Measurements from ENCODE around the gene KAZN. TPM values are rescaled to one million over a fixed set of nuclear protein-coding genes. Genes with fewer than 3 reads are reported as not detected.

The KAZN gene
- polyA plus RNA-seq, 1 experiment = 5.5 TPM

DNA sequence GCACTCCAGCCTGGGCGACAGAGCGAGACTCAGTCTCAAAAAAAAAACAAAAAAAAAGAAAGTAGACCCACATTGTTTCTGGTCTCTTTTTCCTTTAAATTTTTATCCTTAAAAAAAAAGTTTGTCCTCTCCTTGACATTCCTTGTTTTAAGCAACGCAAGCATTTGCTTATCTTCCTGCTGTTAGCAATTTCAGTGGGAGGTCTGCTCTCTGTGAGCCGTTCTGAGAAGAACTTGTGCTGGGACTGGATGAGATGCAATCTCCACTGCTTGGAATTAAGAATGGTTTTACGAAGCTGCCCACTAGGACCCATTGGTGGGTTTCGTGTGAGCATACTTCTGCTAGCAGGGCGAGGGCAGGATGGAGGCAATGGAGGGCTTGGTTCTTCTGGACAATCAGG is 329.9 kb downstream of the KAZN start:
- Histone ChIP-seq H3K27me3 (ENCODE audit: control insufficient read depth, insufficient read depth, low read length) (no peaks in the 10 kb centered on the region), H3K36me3 (ENCODE audit: control insufficient read depth, insufficient read depth, low read length) (no peaks in the 10 kb centered on the region), H3K4me3 (ENCODE audit: low read depth, low read length) (no peak overlapping the region)
- no peak for DNase-seq (ENCODE audit: low read depth)
- TF ChIP-seq, protein P1, sequence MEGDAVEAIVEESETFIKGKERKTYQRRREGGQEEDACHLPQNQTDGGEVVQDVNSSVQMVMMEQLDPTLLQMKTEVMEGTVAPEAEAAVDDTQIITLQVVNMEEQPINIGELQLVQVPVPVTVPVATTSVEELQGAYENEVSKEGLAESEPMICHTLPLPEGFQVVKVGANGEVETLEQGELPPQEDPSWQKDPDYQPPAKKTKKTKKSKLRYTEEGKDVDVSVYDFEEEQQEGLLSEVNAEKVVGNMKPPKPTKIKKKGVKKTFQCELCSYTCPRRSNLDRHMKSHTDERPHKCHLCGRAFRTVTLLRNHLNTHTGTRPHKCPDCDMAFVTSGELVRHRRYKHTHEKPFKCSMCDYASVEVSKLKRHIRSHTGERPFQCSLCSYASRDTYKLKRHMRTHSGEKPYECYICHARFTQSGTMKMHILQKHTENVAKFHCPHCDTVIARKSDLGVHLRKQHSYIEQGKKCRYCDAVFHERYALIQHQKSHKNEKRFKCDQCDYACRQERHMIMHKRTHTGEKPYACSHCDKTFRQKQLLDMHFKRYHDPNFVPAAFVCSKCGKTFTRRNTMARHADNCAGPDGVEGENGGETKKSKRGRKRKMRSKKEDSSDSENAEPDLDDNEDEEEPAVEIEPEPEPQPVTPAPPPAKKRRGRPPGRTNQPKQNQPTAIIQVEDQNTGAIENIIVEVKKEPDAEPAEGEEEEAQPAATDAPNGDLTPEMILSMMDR (IDR thresholded peaks at IDR 0.05; ENCODE audit: insufficient read depth, low read depth, low read length) = no peak
- POLR2A ChIA-PET = no interaction called here
- CTCF ChIA-PET = no interaction called here

DNA sequence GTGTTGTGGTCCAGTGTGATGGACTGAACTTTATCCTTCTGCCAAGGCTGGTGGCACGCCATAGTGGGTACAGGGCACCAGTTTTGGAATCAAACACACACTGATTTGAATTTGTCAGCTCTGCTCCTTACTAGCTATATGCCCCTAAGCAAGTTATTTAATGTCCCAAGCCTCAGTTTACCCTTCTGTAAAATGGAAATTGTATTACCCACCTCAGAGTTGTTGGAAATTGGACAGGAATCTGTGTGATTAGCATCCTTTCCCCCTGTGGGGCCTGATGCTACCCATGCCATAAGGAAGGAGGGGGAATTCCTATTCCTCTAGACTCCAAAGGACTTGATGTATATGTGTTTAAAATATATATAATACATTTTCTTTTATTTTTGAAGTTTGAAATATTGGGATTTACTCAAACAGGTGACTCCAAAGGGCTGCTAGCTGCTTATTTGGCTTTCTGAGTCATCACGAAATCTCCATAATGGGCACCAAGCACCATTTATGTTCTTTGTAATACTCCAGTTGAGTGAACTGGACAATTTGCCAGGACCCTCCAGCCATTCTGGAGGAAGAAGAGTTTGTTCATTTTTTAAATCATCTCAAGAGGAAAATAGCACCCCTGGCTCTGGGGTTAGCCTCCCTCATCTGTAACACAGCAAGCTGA is 330.5 kb downstream of the KAZN start:
- TF ChIP-seq, protein P1 (IDR thresholded peaks at IDR 0.05; ENCODE audit: insufficient read depth, low read depth, low read length) = no peak
- Histone ChIP-seq H3K4me3 (ENCODE audit: low read depth, low read length) (no peak overlapping the region), H3K27me3 (ENCODE audit: control insufficient read depth, insufficient read depth, low read length) (no peaks in the 10 kb centered on the region), H3K36me3 (ENCODE audit: control insufficient read depth, insufficient read depth, low read length) (no peaks in the 10 kb centered on the region)
- POLR2A ChIA-PET = no interaction called here
- CTCF ChIA-PET = no interaction called here
- DNase-seq (ENCODE audit: low read depth) = no peak

DNA sequence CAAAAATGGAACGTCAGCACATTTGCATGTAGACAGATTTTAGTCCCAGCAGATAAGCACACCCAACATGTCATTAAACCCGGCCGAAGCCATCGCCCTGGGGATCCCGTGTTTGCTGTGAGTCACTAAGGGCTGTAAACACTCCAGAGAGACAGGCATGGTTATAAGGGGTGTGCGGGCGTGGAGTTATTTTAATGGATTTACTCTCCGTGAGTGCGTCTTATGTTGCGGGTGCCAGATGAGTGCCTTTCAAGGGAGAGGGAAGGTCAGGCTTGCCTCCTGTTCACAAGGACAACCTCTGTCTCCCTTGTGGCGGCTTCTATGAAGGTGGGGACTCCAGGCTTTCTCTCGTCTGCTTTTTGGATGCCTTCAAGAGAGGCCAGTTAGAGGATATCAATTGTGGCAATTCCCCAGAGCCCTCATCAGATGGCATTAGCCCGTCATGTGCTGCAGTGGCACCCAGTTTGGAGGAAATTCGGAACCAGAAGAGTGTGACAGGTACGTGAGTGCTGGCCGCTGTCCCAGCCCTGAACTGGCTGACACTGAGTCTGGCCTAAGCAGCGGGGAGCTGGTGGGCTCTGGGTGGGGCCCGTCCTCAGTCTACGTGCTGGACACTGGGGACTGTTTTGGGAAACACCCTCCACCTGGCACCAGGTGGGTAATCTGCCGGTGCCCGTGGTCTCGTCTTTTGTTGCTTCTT is 331.2 kb downstream of the KAZN start:
- ChIA-PET POLR2A (no interaction called here), CTCF (interaction anchor here (0.9 to 1.4 kb wide), 3 partner anchors 15 to 102 kb away, joined by 3 to 4 read pairs (median 4); no protein-coding TSS in a partner anchor)
- H3K36me3 ChIP-seq (ENCODE audit: control insufficient read depth, insufficient read depth, low read length) = no peaks in the 10 kb centered on the region
- no peak overlapping the region for H3K4me3 ChIP-seq (ENCODE audit: low read depth, low read length)
- H3K27me3 ChIP-seq (ENCODE audit: control insufficient read depth, insufficient read depth, low read length) = no peaks in the 10 kb centered on the region
- peak; percentile 92 for DNase-seq (ENCODE audit: low read depth)
- TF ChIP-seq, protein P1 (IDR thresholded peaks at IDR 0.05; ENCODE audit: insufficient read depth, low read depth, low read length) = no peak

DNA sequence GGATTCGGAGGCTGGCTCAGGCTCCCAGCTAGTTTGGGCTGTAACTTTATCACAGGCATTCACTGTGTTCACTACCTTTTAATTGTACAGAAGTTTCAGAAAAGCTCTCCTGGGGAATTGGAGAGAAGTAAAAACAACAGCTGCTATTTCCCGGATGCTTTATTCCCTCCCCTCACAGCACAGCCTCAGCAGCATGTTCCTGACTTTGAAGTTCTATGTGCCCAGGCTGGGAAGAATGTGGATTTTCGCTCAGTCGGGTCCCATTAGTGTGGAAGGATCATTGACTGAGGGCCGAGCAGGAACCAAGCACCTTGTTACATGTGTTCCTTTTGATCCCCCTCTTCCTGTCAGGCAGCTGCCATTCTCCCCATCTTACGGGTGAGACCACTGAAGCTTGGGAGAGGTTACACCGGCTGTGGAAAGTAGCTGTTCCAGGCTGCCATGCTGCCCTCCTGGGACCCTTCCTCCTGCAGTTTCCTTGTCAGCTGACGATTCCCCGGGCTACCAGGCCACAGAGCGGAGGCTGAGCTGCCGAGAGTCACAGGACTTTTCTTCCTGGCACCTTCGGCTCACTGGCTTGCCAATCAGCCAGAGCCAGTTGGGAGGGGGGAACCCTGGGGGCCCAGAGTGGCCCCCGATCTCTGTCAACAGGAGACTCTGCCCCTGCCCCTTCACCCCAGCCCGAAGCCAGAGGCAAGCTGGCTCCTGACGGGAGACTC is 331.9 kb downstream of the KAZN start:
- CTCF ChIA-PET = interaction anchor here (0.9 to 1.4 kb wide), 3 partner anchors 14 to 101 kb away, joined by 3 to 4 read pairs (median 4); no protein-coding TSS in a partner anchor
- TF ChIP-seq, protein P1 (IDR thresholded peaks at IDR 0.05; ENCODE audit: insufficient read depth, low read depth, low read length) = no peak

DNA sequence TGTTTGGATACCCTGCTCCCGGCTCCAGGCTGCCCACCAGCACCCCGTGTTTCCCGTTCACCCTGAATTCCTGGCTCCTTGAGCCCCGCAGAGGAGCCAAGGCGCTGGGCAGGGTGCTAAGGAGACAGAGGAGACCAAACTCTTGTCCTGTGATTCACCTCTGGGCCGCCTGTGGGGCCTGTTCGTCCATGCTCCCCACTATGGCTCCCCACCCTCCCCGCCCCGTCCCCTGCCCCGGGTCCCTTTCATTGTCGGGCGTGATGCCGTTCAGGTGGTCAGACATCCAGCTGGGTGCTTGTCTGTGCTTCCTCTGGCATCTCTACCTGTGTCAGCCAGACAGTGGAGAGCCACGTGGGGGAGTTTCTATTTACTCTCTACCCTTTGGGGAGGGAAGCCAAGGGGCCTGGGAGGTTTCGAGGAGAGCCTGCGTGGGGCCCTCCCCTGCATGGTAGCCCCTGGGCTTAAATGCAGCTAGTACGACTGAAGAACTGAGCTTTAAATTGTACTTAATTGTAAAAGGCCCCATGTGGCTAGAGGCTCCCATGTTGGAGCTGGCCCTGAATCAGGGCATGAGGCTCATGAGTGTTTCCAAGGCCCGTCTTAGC is 333.7 kb downstream of the KAZN start:
- Histone ChIP-seq H3K27me3 (ENCODE audit: control insufficient read depth, insufficient read depth, low read length) (no peaks in the 10 kb centered on the region), H3K4me3 (ENCODE audit: low read depth, low read length) (no peak overlapping the region), H3K36me3 (ENCODE audit: control insufficient read depth, insufficient read depth, low read length) (no peaks in the 10 kb centered on the region)
- ChIA-PET POLR2A (no interaction called here), CTCF (no interaction called here)
- TF ChIP-seq, protein P1 (IDR thresholded peaks at IDR 0.05; ENCODE audit: insufficient read depth, low read depth, low read length) = no peak
- no peak for DNase-seq (ENCODE audit: low read depth)

More for the DNA sequence above, 331.9 kb downstream of the KAZN start:
- no peak for DNase-seq (ENCODE audit: low read depth)
- H3K27me3 ChIP-seq (ENCODE audit: control insufficient read depth, insufficient read depth, low read length) = no peaks in the 10 kb centered on the region
- POLR2A ChIA-PET = no interaction called here
- H3K4me3 ChIP-seq (ENCODE audit: low read depth, low read length) = no peak overlapping the region
- no peaks in the 10 kb centered on the region for H3K36me3 ChIP-seq (ENCODE audit: control insufficient read depth, insufficient read depth, low read length)

Measured in BJ (cell line).